NCI-H146 (cell line): ENCODE results near the gene MARCKS.
A peak's percentile ranks its signal among the peaks of the same experiment; 100 is the strongest.

Experiments
- DNase-seq: peaks from one replicate; lab custom pipeline; 2025; lab: John Stamatoyannopoulos, UW

Gene MARCKS

DNA sequence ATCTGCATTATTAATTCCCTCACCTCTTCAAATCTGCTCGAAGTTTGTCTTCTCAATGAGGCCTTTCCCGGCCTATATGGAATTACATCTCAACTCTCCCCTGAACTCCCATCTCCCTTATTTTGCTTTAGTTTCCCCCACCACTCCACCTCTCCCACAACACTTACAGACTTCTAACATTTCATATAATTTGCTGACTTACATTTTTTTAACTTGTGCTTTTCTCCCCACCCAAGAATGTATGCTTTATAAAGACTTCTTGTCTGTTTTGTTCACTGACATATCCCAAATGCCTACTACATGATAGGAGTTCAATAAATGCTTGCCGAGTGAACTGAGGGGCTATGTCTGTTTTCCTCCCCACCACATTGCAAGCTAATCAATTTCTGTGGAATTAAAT lies 3.9 kb upstream of the MARCKS start:
- no peak for DNase-seq

DNA sequence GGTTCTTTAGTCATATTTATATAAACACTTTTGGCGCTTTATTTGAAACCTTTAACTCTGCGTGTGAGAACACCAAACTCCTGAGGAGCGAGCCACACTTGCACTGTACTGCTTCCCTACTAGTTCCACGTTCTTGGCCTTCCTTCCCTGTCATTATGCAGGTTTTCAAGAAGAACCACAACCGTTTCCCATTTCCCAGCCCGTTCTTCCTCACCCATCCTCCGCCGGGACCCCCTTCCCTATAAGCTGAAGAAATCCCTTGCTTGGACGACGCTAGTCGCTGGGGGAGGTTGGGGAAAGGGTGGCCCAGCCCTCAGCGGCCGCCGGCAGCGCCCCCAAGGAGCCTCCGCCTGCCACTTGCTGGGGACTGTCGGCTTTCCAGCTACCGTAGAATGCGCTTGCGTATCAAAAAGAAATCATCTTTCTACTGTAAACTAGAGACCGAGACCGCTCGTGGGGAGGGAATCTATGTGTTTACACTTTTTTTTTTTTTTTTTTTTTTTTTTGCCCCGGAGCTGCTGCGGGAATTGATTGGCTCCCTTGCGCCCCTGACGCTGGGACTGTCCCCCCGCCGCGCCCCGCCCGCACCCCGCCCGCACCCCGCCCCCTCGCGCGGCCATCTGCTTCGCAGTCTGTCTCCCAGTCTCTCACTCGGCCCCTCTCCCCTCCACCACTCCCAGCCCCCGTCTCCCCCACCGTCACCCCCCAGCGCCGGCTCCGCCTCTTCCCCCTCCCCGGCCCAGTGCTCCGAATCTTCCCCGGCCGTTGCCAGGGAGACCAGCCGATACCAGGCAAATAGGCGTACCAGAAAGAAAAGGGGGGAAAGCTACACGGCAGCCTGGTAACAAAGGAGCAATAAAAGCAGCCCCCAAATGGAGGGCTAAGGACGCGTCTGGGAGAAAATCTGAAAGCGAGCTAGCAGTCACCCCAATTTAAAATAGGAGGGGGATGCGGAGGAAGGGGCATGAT lies 2.3 kb upstream of the MARCKS start:
- peak; percentile 97 for DNase-seq

DNA sequence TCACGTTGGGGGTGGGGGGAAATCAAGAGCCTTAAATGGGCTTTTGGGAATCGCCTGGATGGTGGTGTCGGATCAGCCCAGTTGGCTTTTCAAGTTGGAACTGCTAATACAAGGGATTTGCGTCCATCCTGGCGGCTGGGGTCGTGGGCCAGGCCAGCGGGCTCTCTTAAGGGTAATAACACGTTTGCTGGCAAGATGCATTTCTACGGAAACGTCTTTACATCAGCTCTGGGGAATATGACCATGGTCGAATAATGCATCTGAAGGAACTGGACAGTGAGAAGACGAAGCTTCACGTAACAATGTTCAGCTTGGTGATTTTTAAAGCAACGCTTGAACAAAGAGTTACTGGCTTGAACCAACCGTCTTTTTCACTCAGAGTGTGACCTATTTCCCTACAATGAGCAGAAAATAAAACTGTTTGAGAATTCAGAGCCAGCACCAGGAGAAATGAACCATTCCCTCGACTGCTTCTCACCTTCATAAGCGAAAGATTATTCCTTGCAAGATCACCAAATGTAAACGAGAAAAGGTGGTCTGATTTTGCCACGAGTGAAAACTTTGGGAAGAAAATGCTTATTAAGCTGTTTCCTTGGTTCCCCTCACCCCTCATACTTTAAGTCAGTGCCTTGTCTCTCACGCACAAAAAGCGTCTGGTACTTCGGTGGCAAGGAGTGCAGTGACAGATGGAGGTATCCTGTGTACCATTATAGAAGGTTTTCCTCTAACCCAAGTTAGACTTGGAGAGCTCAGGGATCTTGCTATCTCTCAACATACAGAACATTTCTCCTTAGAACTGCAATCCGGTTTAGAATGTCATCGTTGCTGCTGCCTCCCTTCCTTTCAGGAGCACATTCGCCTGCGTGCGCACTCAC lies 1.4 kb upstream of the MARCKS start:
- DNase-seq: peak; percentile 78

DNA sequence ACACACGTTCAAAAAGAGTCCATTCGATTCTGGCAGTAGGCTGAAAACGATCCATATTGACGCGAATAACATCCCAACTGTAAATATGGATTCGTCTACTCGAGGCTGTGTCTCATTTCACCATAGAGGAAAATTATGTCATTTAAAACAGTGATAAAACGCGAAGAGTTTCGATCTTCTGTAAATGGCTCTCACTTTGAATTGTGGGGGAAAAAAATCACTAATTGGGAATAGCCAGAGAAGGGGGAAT lies 845 bp upstream of the MARCKS start:
- DNase-seq: no peak

DNA sequence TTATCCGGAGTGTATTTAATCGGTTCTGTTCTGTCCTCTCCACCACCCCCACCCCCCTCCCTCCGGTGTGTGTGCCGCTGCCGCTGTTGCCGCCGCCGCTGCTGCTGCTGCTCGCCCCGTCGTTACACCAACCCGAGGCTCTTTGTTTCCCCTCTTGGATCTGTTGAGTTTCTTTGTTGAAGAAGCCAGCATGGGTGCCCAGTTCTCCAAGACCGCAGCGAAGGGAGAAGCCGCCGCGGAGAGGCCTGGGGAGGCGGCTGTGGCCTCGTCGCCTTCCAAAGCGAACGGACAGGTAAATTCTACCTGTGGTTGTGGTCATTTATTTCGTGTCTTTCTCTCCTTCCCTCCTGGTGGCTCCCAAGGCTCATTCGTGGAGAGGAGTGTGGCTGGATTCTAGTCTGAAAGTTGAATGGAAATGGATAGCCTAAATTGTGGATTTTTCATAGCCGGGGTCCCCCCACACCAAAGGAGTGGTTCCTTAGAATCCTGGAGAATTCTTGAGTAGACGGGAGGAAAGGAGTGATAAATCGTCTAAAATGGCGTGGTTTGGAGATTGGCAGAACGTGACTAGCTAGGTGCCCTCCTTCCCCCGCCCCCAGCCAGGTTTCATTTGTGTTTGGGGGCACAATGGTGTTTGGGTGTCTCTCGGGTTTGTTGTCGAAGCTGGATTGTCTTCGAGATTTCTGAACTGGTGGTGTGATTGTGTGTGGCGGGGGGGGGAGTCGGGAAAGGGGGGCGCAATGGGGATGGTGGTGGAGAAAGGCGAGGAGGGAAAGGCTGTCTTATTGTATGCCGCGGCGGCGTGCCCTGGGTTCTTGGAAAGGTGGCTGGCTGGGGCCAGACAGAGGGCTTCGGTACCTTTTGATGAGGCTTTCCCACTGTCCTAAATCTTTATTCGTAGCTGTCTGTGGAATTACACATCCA lies 673 bp downstream of the MARCKS start:
- DNase-seq: peak; percentile 70

DNA sequence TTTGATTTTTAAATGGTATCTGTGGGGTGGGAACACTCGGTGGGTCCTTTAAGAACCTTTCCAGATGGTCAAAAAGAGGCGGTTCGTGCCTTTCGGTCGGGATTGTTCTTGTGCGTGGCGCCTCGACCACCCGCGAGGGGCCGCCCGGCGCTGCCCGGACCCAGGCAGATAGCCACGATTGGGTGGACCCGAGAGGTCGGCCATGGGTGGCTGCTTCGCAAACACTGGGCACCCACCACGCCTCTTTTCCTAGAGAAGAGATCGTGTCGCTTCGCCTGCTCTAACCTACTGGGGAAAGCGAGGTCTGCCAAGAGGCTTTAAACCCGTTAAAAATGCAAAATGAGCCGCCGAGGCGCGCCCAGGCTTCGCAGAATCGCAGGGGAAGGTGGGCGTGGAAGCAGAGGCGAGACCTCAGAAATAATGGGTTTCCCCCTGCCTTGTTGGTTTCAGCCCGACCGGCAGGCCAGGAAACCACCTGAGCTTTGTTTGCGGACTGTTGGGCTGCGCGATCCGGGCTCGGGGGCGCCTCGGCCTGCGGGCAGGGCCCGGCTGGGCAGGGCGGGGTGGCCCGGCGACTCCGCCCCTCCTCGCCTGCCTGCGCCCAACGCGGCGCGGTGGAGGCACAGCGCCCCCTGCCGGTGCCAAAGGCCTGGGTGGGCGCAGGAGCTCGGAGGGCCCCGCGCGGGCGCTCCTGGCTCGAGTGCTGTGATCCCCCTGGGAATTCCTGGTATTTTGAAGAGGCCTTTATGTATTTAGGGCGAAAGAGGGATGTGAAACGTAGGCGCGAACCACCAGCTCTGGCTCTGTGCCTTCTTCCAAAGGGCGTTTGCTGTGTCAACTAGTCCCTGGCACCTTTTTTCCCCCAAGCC lies 1.6 kb downstream of the MARCKS start:
- peak; percentile 96 for DNase-seq

DNA sequence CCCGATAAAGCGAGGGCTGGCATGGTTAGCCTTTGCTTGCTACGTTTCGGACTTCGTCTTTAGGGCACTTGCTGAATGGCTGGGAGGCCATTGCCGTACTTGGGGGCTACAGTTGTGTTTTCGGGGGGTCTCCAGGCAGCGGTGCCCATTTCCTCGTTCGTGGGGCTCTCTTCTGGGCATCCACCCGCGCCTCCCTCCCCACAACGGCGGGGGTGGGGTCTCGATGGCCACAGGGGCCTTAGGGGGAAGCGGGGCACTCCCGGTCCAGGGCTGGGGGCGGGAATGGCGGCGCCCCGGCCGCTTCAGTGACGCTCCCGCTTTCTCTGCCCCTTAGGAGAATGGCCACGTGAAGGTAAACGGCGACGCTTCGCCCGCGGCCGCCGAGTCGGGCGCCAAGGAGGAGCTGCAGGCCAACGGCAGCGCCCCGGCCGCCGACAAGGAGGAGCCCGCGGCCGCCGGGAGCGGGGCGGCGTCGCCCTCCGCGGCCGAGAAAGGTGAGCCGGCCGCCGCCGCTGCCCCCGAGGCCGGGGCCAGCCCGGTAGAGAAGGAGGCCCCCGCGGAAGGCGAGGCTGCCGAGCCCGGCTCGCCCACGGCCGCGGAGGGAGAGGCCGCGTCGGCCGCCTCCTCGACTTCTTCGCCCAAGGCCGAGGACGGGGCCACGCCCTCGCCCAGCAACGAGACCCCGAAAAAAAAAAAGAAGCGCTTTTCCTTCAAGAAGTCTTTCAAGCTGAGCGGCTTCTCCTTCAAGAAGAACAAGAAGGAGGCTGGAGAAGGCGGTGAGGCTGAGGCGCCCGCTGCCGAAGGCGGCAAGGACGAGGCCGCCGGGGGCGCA lies 2.4 kb downstream of the MARCKS start:
- peak; percentile 47 for DNase-seq

DNA sequence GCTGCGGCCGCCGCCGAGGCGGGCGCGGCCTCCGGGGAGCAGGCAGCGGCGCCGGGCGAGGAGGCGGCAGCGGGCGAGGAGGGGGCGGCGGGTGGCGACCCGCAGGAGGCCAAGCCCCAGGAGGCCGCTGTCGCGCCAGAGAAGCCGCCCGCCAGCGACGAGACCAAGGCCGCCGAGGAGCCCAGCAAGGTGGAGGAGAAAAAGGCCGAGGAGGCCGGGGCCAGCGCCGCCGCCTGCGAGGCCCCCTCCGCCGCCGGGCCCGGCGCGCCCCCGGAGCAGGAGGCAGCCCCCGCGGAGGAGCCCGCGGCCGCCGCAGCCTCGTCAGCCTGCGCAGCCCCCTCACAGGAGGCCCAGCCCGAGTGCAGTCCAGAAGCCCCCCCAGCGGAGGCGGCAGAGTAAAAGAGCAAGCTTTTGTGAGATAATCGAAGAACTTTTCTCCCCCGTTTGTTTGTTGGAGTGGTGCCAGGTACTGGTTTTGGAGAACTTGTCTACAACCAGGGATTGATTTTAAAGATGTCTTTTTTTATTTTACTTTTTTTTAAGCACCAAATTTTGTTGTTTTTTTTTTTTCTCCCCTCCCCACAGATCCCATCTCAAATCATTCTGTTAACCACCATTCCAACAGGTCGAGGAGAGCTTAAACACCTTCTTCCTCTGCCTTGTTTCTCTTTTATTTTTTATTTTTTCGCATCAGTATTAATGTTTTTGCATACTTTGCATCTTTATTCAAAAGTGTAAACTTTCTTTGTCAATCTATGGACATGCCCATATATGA lies 3.2 kb downstream of the MARCKS start:
- peak; percentile 54 for DNase-seq

DNA sequence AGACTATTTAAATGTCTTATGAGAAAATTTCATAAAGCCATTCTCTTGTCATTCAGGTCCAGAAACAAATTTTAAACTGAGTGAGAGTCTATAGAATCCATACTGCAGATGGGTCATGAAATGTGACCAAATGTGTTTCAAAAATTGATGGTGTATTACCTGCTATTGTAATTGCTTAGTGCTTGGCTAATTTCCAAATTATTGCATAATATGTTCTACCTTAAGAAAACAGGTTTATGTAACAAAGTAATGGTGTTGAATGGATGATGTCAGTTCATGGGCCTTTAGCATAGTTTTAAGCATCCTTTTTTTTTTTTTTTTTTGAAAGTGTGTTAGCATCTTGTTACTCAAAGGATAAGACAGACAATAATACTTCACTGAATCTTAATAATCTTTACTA lies 5.0 kb downstream of the MARCKS start:
- DNase-seq: no peak

DNA sequence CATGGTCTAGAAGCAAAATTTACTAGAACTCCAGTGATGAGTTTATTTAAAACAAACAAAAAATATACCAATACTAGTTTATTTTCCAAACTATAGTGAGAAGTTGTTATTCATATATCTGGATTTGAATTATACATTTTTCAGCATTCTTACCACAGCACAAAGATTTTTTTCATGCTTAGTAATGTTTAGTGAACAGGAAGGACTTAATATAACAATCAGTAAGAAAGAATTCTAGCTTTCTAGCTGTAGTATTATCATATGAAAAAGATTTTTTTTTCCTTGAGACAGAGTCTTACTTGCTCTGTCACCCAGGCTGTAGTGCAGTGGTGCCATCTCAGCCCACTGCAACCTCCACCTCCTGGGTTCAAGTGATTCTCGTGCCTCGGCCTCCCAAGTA lies 13.8 kb downstream of the MARCKS start:
- DNase-seq: no peak

DNA sequence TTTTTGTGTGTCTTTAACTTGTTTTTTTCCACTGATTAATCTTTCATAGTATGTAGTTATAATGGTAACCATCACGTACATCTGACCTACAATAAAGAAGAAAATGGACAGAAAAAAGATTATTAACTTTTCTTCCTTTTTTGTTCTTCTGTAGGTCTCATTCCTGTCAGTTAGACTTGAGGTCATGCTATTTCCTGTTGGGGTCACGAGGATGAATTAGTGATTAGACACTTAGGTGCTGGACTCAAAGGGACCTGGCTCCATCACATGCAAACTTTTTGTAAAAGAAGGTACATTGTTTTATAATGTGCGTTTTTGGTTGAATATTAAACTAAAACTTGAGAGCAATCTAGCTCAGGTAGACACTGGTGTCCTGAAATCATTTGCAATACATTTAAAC lies 14.8 kb downstream of the MARCKS start:
- DNase-seq: no peak

DNA sequence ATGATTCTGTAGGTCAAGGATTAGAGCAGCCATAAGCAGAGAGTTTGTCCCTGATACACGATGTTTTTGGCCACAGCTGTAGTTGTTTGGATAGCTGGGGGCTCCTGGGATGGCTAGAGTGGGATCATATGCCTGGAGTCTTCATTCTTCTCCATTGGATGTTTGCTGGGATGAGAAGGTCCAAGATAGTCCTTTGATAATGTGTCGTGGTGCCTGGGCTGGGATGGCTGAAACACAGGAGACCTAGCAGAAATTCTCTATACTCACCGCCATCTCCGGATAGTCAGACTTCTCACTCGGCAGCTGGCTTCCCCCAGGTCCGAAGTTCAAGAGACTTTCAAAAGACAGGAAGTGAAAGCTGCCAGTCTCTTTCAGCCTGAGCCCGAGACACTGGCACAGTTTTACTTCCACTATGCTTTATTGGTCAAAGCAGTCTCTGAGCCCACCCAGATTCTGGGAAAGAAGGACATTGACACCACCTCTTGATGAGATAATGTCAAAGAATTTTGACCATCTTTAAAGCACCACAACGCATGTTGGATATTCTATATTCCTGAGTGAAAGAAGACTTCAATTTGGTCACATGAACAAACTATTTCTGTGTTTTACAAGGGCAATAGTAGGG lies 16.0 kb downstream of the MARCKS start:
- DNase-seq: peak; percentile 54

DNA sequence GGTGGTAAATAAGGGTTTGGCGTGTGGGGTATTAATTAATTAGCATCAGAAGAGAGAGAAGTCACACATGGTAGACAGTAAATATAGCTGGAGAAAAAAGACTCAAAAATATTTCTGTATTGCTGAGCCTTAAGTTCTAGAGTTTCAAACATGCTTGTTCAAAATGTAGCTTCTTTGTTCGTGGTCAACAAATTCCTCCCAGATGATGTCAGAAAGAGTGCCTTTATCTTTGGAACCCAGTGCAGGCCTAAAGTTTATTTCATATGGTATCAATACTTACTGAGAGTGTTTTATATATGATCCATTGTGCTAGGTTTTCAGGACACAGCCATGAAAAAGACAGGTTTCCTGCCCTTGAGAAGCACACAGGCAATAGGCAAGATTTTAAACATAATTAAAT lies 18.3 kb downstream of the MARCKS start:
- no peak for DNase-seq

DNA sequence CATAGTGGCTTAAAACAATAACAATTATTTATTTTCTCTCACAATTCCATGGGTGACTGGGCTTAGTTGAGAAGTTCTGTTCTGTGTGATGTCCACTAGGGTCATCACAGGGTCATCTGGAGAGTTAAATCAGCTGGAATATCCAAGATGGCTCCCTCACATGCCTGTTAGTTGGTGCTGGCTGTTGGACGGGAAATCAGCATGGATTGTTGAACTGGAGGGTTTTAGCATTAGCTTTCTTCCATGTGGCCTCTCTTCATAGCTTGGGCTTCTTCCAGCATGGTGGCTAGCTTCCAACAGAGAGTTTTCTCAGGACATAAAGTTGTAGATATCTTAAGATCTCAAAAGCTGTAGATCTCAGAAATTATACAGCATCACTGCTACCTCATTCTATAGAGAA lies 19.6 kb downstream of the MARCKS start:
- DNase-seq: no peak

DNA sequence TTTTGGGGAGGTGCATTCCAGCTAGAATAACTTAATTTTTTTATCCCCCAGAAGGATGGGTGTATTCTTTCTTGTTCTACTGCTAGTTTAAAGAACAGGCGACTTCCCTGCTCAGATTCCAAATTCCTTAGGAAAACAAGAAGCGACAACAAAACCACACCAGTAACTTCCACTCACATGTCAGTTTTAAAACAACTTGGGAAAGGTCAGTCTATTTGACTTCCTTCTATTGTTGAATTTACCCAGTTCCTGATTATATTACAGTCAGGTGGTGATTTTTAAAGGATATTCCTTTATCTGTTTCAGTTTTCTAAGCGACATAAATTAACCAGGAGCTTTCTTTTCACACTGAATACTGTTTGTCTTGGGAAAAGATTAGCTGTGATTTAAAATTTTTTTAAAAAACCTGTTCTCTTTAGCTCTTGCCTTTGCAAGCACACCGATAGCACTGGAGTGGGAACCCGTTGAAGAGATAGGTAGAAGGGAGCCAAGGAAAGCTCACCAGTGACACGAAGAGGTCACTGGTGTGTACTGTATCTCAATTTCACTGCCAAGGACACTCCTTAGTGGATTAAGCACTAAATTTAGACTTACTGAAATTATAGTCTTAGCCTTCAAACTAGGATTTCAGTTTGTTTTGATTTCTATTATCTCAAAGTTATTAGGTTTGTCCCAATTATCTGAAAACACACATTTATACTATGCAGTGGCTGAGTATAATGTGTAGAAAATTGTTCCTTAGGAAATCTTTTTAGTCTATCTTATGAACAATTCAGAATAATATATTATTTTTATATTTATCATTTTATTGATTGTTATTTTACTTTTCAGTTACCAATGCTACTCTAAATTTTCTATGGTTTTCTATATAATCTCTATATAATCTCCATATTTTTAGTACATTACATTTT lies 22.3 kb downstream of the MARCKS start:
- peak; percentile 75 for DNase-seq

DNA sequence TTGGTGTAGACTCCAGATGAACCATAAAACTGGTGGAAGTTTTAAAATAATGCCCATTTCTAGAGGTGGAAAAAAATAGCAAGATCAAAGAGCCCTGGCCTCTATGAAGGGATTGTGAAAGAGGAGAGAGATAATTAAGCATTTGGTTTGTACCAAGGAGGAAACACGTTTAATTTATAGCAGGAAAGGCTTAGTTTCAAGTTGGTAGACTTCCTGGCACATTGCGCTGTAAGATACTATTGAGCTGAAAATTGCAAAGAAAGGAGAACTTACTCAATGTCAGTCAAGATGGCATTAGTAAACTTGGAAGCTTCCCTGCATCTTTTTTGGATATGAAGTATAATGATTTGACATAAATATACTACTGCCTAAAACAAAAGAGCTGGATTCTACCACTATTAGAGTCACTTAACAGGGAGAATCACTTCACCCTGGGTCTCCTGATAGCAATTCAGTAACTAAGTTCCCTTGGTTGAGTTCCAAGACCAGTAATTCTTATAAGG lies 24.4 kb downstream of the MARCKS start:
- no peak for DNase-seq

DNA sequence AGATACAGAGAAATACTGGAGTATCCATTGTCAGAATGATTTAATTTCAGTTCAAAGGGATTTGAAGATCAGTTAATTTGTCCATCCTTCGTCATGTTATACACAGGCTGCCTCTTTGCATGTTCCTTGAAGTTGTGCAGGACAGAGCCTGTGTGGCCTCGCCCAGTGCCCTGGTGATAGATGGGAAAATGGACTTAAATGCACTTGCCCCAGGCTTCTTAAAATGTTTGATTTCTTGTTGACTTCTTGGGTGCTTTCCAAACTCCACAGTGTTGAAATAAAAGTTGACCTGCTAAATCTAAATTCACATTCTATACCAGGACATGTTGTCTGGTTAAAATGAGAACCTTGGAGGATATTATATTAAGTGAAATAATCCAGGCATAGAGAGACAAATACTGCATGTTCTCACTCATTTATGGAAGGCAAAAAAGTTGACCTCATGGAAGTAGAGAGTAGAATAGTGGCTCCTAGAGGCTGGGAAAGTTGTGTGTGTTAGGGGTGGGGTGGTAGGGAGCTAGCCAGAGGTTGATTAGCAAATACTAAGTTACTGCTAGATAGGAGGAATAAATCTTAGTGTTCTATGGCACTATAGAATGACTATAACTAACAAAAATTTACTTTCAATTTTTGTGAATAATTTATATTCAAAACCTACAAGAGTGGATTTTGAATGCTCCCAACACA lies 25.3 kb downstream of the MARCKS start:
- DNase-seq: no peak
